Spleen (tissue), 11 donors: ENCODE data around the gene KIF17. TPM values are rescaled to one million over a fixed set of nuclear protein-coding genes. Genes with fewer than 3 reads are reported as not detected.
A peak's percentile ranks its signal among the peaks of the same experiment; 100 is the strongest.

ENCODE experiments used
- DNase-seq: peaks from one replicate; pipeline ENCODE4 v3.0.0-alpha.2; 2020
- H3K27ac ChIP-seq, 8 donors: fragments of 200-600 bp; sonication (generic) in 7 of 8; 1 replicate in 4 of 8; 2 replicates in 4 of 8; pipeline versions ENCODE4 v1.5.0 to v1.8.0; 2016 to 2021; ENCODE audit warnings: inconsistent platforms in 4 of 8, mild to moderate bottlenecking in 4 of 8, moderate library complexity in 1 of 8
- H3K27me3 ChIP-seq, 7 donors: fragments of 200-600 bp; sonication (generic) in 6 of 7; replicated peaks in 1 of 7; 1 replicate in 4 of 7; 2 replicates in 3 of 7; pipeline versions ENCODE4 v1.5.0 to v1.8.0; 2016 to 2021; ENCODE audit warnings: inconsistent platforms in 3 of 7, mild to moderate bottlenecking in 1 of 7
- H3K36me3 ChIP-seq, 6 donors: fragments of 200-600 bp; sonication (generic) in 5 of 6; 1 replicate in 4 of 6; 2 replicates in 2 of 6; pipeline versions ENCODE4 v1.5.0 to v1.8.0; 2016 to 2021; ENCODE audit warnings: inconsistent platforms in 2 of 6
- H3K4me1 ChIP-seq, 6 donors: fragments of 200-600 bp; sonication (generic) in 5 of 6; 1 replicate in 3 of 6; 2 replicates in 3 of 6; pipeline versions ENCODE4 v1.5.0 to v1.8.0; 2016 to 2021; ENCODE audit warnings: inconsistent platforms in 3 of 6
- H3K4me3 ChIP-seq, 8 donors: fragments of 200-600 bp; sonication (generic) in 7 of 8; 1 replicate in 4 of 8; 2 replicates in 4 of 8; pipeline versions ENCODE4 v1.5.0 to v1.8.0; 2016 to 2021; ENCODE audit warnings: inconsistent platforms in 4 of 8, mild to moderate bottlenecking in 4 of 8, moderate library complexity in 2 of 8
- H3K9me3 ChIP-seq, 8 donors: fragments of 200-600 bp; sonication (generic) in 7 of 8; 1 replicate in 4 of 8; 2 replicates in 4 of 8; pipeline versions ENCODE4 v1.5.0 to v1.8.0; 2016 to 2021; ENCODE audit warnings: inconsistent platforms in 4 of 8
- POLR2A ChIP-seq, 3 donors: fragments of 450-650 bp; IDR thresholded peaks; one replicate each; pipeline ENCODE4 v1.5.1; 2017; ENCODE audit warnings: antibody characterized with exemption in 3 of 3, mild to moderate bottlenecking in 1 of 3
- POLR2AphosphoS5 ChIP-seq, 3 donors: sonication (generic); formaldehyde crosslinking; IDR thresholded peaks; one replicate each; pipeline ENCODE4 v1.5.1; 2017; ENCODE audit warnings: antibody characterized with exemption in 3 of 3
- WGBS, 5 donors: extraction: QIAGEN DNeasy Blood & Tissue Kit in 3 of 5; methylation state at CpG; one replicate each; pipeline versions ENCODE4 v1.1.5 to v1.1.7; 2013 to 2018; 5-methylcytosine and 5-hydroxymethylcytosine counted together
- intact Hi-C: fragments of 100-400 bp; cut with DNase I; formaldehyde crosslinking; loops from one replicate; pipeline ENCODE4 v1.15.0; 2023; ENCODE audit warnings: low total_unique reads
- polyA plus RNA-seq, 3 donors: library from polyadenylated mRNA; stranded (reverse); fragments of 200-250 nt; gene quantifications; one replicate each; pipeline ENCODE4 v1.2.1, GENCODE V29; 2013
- total RNA-seq, 7 donors: library from RNA; depleted of rRNA in 3 of 7; stranded (reverse); fragments of >200 nt in 3 of 7; fragmentation: NEBNext Ultra II Directional in 4 of 7; extraction: Animal tissue kit (Norgen Biotek cat#: 25700) in 4 of 7; gene quantifications; one replicate each; pipeline versions ENCODE4 v1.1.0 to v1.2.1, GENCODE V29; 2016 to 2021
- TF ChIP-seq, protein P1 (sequence below), 11 experiments: fragments of 200-600 bp in 7 of 11; fragments of 450-650 bp in 4 of 11; sonication (generic) in 4 of 11; IDR thresholded peaks in 8 of 11; conservative IDR thresholded peaks in 3 of 11; 1 replicate in 7 of 11; 2 replicates in 4 of 11; pipeline versions ENCODE4 v1.4.0 to v1.8.0; 2016 to 2021; ENCODE audit warnings: antibody characterized with exemption in 11 of 11, inconsistent platforms in 4 of 11, mild to moderate bottlenecking in 1 of 11
- donor health status: healthy with polysubstance abuse.
- donor health status: DM: no; HTN: no; CAD: no; lungs with moderate emphysema.
- donor health status: DM: no; HTN: no; CAD: no.
- donor health status: Bipolar disorder and iron deficiency.
- donor health status: healthy.
- donor health status: DM: no; HTN: no; CAD: no.
- donor health status: DM: yes; HTN: yes; CAD: no.

The KIF17 gene
- total and polyA plus RNA-seq, 10 donors, result 8.3 to 82.2 (median 47.6) TPM

DNA sequence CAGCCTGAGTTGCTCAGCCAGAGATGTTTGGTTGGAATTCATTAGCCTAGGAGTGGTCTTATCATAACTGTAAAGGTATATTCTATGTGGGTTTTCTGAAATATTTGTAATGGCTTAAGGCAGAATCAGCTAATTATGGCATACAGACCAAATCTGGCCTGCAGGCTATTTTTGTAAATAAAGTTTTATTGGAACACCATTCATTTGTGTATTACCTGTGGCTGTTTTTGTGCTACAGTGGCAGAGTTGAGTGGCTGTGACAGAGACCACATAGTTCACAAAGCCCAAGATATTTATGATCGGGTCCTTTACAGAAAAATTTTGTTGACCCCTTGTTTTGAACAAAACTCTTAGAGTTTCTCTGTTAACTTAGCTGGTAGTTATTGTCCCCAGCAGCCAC, 49.2 kb downstream of the KIF17 start:
- TF ChIP-seq, protein P1, sequence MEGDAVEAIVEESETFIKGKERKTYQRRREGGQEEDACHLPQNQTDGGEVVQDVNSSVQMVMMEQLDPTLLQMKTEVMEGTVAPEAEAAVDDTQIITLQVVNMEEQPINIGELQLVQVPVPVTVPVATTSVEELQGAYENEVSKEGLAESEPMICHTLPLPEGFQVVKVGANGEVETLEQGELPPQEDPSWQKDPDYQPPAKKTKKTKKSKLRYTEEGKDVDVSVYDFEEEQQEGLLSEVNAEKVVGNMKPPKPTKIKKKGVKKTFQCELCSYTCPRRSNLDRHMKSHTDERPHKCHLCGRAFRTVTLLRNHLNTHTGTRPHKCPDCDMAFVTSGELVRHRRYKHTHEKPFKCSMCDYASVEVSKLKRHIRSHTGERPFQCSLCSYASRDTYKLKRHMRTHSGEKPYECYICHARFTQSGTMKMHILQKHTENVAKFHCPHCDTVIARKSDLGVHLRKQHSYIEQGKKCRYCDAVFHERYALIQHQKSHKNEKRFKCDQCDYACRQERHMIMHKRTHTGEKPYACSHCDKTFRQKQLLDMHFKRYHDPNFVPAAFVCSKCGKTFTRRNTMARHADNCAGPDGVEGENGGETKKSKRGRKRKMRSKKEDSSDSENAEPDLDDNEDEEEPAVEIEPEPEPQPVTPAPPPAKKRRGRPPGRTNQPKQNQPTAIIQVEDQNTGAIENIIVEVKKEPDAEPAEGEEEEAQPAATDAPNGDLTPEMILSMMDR (IDR thresholded peaks at IDR 0.05 in 8 of 11, conservative IDR thresholded peaks at IDR 0.05 in 3 of 11), result no peak
- TF ChIP-seq POLR2A (IDR thresholded peaks at IDR 0.05), result no peak
- TF ChIP-seq POLR2AphosphoS5 (IDR thresholded peaks at IDR 0.05), result no peak
- Histone ChIP-seq H3K36me3 (peaks cover 0 to 60% (median 2%) of the 10 kb centered on the region in 6 donors), H3K4me3 (no peak overlapping the region), H3K27ac (peak overlapping the region in 1 of 8 donors; percentile 1), H3K9me3 (no peaks in the 10 kb centered on the region), H3K4me1 (peaks cover 2 to 35% (median 12%) of the 10 kb centered on the region in 6 donors), H3K27me3 (no peaks in the 10 kb centered on the region)
- 86 to 97% (median 93%) methylated on average over 1 of the region's 1 CpG for WGBS, 5 donors
- no peak for DNase-seq
- intact Hi-C loops, result no loop called here

DNA sequence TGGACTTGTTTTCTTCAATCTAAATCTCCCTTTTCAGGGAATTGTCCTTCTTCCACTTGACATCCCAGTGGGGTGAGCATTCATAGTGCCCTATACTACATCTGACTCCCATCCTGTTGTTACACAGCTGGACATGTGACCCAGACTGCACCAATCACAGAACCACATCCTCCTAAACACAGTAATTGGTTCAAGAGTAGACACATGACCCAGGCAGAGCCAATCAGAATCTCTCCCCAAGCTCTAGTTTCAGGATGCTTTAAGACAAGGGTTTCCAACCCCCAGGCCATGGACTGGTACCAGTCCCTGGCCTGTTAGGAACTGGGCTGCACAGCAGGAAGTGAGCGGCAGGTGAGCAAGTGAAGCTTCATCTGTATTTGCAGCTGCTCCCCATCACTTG, 51.0 kb downstream of the KIF17 start:
- no peak overlapping the region for H3K4me3 ChIP-seq
- no peak for TF ChIP-seq POLR2A (IDR thresholded peaks at IDR 0.05)
- no peak for TF ChIP-seq POLR2AphosphoS5 (IDR thresholded peaks at IDR 0.05)
- TF ChIP-seq, protein P1 (IDR thresholded peaks at IDR 0.05 in 8 of 11, conservative IDR thresholded peaks at IDR 0.05 in 3 of 11), result no peak
- peaks cover 5 to 53% (median 29%) of the 10 kb centered on the region in 6 donors for H3K4me1 ChIP-seq
- peak overlapping the region in 7 of 8 donors; percentile 12 to 90 (median 75) for H3K27ac ChIP-seq
- peaks cover 0 to 42% (median 2%) of the 10 kb centered on the region in 6 donors for H3K36me3 ChIP-seq
- H3K9me3 ChIP-seq, result no peaks in the 10 kb centered on the region
- intact Hi-C loops, result no loop called here
- no peaks in the 10 kb centered on the region for H3K27me3 ChIP-seq
- WGBS, 5 donors, result 99 to 100% (median 100%) methylated on average over 1 of the region's 1 CpG
- DNase-seq, result no peak

DNA sequence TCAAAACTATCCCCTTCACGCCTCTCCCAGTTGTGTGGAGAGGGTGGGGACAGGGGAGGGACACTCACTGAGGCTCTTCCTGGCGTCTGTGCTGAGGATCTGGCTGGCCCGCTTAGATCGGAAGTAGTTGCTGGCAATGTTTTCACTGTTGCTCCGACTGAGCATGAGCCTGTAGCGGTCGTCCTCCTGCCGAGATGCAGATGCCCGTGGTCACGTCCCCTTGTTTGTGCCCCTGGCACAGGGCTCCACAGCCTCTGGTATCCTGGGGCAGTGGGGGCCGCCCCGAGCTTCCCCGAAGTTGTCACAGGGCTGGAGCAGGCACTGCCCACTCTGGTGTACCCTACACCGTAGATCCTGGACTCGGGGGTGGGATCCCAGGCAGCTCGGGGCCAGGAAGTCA, 51.7 kb downstream of the KIF17 start:
- H3K27ac ChIP-seq, result peak overlapping the region; percentile 5 to 90 (median 73)
- intact Hi-C loops, result no loop called here
- no peak for DNase-seq
- H3K4me3 ChIP-seq, result no peak overlapping the region
- no peaks in the 10 kb centered on the region for H3K9me3 ChIP-seq
- peaks cover 0 to 35% (median 0%) of the 10 kb centered on the region in 6 donors for H3K36me3 ChIP-seq
- H3K4me1 ChIP-seq, result peaks cover 5 to 58% (median 32%) of the 10 kb centered on the region in 6 donors
- 56 to 81% (median 72%) methylated on average over 8 to 16 of the region's 16 CpGs for WGBS, 5 donors
- H3K27me3 ChIP-seq, result no peaks in the 10 kb centered on the region
- TF ChIP-seq POLR2A (IDR thresholded peaks at IDR 0.05) (no peak), POLR2AphosphoS5 (IDR thresholded peaks at IDR 0.05) (peak; percentile 53 to 80 (median 67))

DNA sequence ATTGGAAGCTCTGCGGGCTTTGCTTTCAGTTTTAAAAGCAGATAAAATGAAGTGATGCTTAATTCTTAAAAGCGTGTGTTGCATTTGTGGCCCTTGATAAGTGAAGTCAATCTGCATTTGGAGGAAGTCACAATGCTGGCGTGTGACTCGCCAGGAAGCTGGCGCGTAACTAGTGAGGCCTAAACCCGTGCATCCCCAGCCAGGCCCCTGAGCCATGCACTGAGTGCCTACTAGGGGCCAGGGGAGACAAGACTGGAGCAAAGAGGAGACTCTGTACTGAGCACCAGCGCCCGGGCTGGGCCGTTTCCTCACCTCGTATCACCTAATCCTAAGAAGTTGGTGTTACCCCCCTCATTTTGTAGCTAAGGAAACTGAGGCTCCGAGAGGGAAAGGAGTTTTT, 52.1 kb downstream of the KIF17 start:
- H3K36me3 ChIP-seq, result peaks cover 0 to 31% (median 0%) of the 10 kb centered on the region in 6 donors
- peaks cover 5 to 61% (median 34%) of the 10 kb centered on the region in 6 donors for H3K4me1 ChIP-seq
- TF ChIP-seq, protein P1 (IDR thresholded peaks at IDR 0.05 in 8 of 11, conservative IDR thresholded peaks at IDR 0.05 in 3 of 11), result no peak
- TF ChIP-seq POLR2AphosphoS5 (IDR thresholded peaks at IDR 0.05) (no peak), POLR2A (IDR thresholded peaks at IDR 0.05) (no peak)
- intact Hi-C loops, result no loop called here
- peak overlapping the region; percentile 12 to 90 (median 73) for H3K27ac ChIP-seq
- 59 to 72% (median 70%) methylated on average over 10 to 12 of the region's 12 CpGs for WGBS, 5 donors
- H3K27me3 ChIP-seq, result no peaks in the 10 kb centered on the region
- DNase-seq, result no peak
- H3K4me3 ChIP-seq, result no peak overlapping the region
- no peaks in the 10 kb centered on the region for H3K9me3 ChIP-seq
